GM18517 (cell line): ENCODE results near the gene FN3KRP.

ENCODE experiments used
- ATAC-seq: cut with Tn5 transposase; IDR thresholded peaks from one replicate; pipeline ENCODE4 v1.9.1; 2021; ENCODE audit warnings: mild to moderate bottlenecking, moderate library complexity; ENCODE audit not compliant: unreplicated experiment

The FN3KRP gene

GRCh38 chr17:82775001-82775823 lies 58.7 kb downstream of the FN3KRP start:
- ATAC-seq = no peak

GRCh38 chr17:82776454-82776853 lies 59.9 kb downstream of the FN3KRP start:
- ATAC-seq = no peak
